ENCODE measurements around the gene NEU2.
"Not testable (repeated sequence)": the region's sequence is repeated elsewhere in the genome, so short reads cannot be mapped to it uniquely, and the experiment has no call there.

- TF ChIP-seq CTCF (IDR thresholded peaks at IDR 0.05; ENCODE audit: low read depth, low read length); POLR2A (IDR thresholded peaks at IDR 0.05; ENCODE audit: extremely low read depth, insufficient read length): not testable (repeated sequence)
These were observed 32.7 kb downstream of the NEU2 start for GRCh38 chr2:233065200-233065589.

Data from NB4 (cell line).